Dedifferentiated amniotic fluid mesenchymal stem cell (primary cell): ENCODE data around the gene DNAH1.

ENCODE experiments used
- DNase-seq: peaks from one replicate; pipeline ENCODE4 v3.0.0-alpha.2; 2016; ENCODE audit errors: extremely low spot score

DNAH1 gene

DNA sequence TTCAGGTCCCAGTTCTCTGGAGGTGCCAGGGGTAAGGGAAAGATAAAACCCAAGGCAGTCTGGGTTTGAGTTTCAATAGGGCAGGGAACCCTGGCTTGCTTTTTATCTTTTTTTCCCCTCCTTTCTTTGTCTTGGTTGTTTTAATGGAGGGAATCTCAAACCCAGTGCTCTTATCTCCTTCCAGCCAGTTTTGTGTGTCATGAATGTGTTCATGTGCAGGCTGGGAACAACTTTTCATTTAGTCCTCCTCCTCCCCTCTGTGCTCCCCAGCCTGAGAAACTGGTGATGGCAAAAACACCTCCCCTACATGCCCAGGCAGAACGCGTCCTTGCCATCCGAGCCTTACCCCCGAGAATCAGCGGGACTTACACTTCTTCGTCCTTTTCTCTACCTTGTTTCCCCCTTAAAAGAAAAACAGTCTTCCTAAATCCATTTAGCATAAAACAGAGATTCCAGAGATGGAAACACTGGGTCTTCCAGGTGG lies 117.9 kb downstream of the DNAH1 start:
- DNase-seq, result no peak

- no peak for DNase-seq
Measured at GRCh38 chr3:52434491-52435115, 118.5 kb downstream of the DNAH1 start.

DNA sequence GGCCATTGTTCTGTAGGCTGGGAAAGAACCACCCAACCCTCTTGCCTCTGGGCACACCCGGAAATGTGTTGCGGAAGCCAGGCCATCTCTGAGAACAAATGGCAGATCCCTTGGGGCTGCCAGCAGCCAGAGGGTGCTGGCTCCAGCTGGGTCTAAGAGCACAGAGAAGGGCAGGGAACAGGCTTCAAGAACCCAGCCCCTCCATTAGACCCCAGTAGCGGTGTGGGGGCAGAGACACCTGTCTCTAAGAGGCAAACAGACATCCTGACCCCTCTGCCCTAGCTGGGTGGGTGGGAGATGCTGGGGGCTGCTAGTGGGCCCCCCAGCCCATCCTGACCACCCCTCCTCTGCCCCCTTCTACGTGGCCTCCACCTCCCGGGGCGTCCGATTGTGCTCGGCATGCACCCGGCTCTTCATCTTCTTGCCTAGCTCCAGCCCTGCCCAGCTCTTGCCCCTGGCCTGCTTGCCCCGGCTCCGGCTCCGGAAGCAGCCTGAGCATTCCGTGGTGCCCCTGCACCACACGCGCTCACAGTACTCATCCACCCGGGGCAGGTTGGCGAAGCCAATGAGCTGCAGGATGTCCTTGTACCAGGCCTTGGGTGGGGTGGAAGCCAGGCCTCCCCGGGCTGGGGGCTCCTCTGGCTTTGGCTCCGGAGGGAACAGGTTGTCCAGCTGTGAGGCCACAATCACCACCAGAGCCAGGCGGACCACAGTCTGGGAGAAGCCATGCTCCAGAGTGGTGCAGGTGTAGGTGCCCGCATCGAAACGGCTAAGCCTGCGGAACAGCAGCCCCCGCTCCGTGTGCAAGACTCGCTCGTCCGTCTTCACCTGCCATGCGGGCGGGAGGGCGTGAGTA lies 119.4 kb downstream of the DNAH1 start:
- no peak for DNase-seq

- peak; percentile 24 for DNase-seq
Measured at GRCh38 chr3:52436500-52437149, 120.5 kb downstream of the DNAH1 start.

GRCh38 chr3:52437326-52438103 lies 121.4 kb downstream of the DNAH1 start:
- DNase-seq, result no peak

- DNase-seq, result no peak
Measured at GRCh38 chr3:52438104-52438376, 121.9 kb downstream of the DNAH1 start.

DNA sequence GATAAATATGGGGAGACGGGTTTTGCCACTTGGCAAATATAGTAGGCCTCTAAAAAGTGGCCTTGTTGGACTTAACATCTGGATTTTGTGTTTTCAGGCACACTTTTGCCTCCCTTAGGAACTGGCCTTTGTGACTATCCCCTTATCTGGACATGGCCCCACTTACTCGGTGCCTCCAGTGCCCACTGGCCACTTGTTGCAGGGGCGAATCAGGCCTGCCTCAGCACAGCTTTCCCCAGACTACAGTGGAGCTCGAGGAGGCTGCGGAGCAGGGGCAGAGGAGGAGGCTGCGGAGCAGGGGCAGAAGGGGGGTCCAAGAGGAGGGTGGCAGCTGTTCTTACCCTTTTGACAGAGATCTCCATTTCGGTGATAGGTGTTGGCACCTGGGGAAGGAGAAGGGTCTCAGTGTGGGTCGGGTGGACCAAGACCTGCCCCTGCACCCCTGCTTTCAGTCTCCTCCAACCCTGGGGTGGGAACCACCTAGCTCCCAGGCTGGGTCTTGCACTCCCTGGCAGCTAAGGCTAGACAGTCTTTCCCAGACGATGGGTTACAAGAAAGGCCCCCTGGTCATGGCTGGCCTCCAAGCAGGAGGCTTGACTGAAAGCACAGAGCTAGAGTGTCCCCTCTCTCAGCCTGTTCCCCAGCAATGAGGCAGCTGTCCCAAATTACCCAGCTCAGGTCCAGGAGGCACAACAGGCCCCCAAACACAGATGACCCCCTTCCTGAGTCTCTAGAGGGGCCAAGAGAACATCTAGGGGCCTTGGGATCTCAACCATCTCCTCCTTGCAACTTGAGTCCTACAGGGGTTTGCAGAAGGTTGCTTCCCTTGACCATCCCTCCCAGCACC lies 122.7 kb downstream of the DNAH1 start:
- no peak for DNase-seq

- no peak for DNase-seq
Measured at GRCh38 chr3:52439426-52440248, 123.5 kb downstream of the DNAH1 start.

DNA sequence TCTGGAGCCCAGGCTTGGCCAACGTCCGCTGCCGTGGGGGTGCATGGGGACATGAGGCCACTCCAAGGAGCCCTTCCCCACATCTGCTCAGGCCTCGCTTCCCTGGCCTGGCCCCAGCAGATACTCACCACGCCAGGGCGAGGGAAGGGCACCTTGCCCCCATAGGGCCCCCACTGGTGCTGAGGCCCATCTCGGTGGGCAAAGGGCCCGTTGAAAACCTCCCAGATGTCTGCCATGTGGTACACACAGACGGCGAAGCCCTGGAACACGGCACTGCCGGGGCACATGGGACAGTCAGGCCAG lies 124.1 kb downstream of the DNAH1 start:
- DNase-seq, result no peak

- no peak for DNase-seq
Measured at GRCh38 chr3:52440671-52441070, 124.6 kb downstream of the DNAH1 start.

DNA sequence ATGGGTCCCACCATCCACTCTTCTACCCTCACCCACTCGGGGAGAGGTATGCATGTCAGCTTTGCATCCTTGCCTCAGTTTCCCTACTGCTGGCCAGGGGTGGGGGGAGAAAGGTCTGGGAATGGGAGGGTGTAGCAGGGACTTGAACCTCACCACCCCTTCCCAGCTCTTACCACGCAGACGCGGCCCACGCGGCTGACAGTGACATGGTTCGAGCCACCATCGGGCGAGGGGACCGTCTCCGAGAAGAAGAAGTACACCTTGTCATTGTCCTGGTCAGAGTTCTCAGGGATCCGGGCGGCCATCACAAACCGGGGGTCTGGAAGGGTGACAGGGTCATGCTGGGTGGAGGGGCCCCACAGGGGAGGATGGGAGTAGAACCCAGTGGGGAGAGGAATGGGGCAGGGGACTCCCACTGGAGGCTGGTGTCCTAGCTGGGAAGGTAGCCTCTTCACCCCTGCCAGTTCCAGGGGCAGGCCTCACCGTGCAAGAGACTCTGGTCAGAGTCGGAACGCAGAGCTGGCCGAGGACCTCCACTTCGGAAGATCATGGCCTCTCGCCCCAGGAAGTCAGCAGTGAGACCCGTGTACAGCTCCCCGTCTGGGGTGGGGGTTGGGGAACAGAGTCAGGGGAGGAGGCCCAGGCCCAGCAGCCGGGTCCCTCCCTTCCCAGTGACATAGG lies 125.1 kb downstream of the DNAH1 start:
- no peak for DNase-seq

DNA sequence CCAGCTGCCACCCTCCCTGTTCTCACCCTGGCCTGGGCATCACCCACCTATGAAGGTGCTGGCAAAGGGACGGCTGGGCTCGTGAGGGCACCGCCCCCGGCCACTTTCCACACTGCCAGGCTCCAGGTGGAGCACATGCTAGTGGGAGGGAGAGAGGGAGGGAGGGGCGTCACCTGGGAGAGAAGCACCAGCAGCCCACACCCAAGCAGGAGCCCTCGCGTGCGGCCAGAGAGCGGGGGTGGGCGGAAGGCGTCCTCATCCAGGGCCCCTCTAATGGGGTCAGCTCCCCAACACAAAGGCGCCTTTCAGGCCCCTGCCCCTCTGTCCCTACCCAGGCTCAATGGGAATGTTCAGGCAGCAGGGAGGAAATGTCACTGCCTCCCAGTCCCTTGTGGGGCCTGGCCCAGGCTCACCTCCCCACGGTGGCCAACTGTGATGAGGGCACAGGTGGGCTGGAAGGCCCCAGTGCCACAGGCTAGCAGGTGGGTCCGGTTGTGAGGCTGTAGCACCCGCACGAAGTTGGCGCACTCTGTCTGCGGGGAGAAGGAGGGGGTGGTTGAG lies 125.7 kb downstream of the DNAH1 start:
- DNase-seq, result no peak

DNA sequence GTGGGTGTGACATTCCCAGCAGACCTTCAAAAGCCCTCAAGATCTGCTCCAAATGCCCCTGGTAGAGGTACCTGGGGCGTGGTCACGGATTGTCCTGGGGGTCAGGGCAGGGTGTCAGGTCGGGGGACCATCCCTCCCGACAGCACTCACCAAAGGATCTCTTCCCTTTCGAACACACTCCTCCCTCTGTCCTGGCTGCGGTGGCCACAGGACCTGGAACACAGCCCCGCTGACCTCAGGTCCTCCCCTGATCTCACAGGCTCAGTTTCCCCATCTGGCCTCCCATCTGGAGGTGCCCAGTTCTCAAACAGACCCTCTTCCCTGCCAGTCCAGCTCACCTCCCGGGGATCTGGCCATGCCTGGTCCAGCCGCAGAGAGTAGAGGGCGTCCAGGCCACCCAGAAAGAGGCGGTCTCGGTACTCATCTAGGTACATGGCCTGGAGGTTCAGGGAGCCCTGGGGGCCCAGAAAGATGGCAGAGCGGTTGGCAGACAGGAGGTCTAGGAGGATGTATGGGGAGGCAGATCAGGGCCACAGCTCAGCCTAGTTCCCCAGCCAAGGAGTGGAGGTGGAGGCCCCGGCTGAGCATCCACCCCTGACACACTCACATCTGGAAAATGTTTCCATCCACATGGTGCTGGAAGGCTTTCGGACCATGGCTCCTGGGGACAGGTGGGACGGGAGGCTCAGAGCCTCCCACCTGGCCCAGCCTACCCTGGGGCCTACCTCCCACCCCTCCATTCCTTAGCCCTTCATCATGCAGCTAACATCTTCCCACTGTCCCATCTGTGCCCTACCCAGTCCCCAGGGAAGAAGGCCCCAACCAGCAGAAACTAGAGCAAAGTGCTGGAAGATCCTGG lies 126.5 kb downstream of the DNAH1 start:
- DNase-seq, result no peak

GRCh38 chr3:52443268-52443610 lies 127.1 kb downstream of the DNAH1 start:
- no peak for DNase-seq

DNA sequence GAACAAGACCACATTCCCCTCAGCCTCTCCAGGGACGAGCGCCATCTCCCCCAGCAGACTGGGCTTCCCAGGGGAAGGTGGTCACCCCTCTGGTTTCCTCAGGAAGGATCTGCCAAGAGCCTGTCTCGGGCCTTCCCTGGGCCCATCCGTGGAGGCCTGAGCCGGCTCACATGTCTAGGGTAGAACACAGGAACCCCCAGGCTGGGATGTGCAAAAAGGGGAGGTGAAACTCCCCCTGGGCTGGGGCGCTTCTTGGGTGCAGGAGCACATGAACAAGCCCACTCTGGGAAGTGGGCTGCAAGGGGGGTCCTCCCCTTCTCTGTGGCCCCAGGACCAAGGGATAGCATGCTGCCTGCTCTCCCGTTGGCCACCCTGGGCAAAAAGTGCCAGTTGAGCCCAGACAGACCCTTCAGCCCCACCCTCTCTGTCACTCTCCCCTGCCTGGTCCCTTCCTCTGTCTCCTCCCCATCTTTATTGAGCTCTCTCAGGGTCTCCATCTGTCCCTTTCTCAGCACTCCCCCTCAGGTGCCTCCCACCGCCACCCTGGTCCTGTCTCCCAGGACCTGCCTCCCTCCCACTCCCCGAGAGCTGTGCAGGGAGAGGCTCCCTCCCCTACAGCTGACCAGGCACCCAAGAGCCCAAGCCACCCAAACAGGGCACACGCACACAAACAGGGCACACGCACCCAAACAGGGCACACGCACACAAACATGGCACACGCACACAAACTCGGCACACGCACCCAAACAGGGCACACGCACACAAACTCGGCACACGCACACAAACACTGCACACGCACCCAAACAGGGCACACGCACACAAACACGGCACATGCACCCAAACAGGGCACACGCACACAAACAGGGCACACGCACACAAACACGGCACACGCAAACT lies 127.9 kb downstream of the DNAH1 start:
- no peak for DNase-seq

- DNase-seq, result peak; percentile 21
Measured at GRCh38 chr3:52444860-52445793, 129.0 kb downstream of the DNAH1 start, which contains the start of gene SEMA3G. Gene SEMA3G, minus strand, starts transcription at chr3:52445103. Its CDS starts 76 bp downstream, at chr3:52445027.

- no peak for DNase-seq
Measured at GRCh38 chr3:52446042-52446441, 129.9 kb downstream of the DNAH1 start.
